Mucosa of descending colon (tissue), 3 donors: ENCODE results near the gene COL4A2. TPM values are rescaled to one million over a fixed set of nuclear protein-coding genes. Genes with fewer than 3 reads are reported as not detected.

Source experiments
- ATAC-seq: fragments of 200-7000 bp; cut with Tn5 transposase; one replicate; pipeline ENCODE4 v1.9.1; 2020; ENCODE audit warnings: mild to moderate bottlenecking, moderate library complexity
- DNase-seq, 3 donors: peaks; one replicate each; pipeline ENCODE4 v3.0.0-alpha.2; 2020
- H3K36me3 ChIP-seq: fragments of 200-600 bp; one replicate; pipeline ENCODE4 v1.8.0; 2021; ENCODE audit warnings: low read depth, mild to moderate bottlenecking
- H3K4me1 ChIP-seq: fragments of 200-600 bp; one replicate; pipeline ENCODE4 v1.8.0; 2021; ENCODE audit warnings: low read depth, mild to moderate bottlenecking
- H3K4me3 ChIP-seq: fragments of 200-600 bp; one replicate; pipeline ENCODE4 v1.8.0; 2021; ENCODE audit warnings: mild to moderate bottlenecking
- H3K9me3 ChIP-seq: fragments of 200-600 bp; one replicate; pipeline ENCODE4 v1.8.0; 2021; ENCODE audit warnings: mild to moderate bottlenecking
- intact Hi-C, 2 donors: fragments of 100-400 bp; cut with DNase I in 1 of 2; cut with micrococcal nuclease in 1 of 2; formaldehyde crosslinking; loops; one replicate each; pipeline versions ENCODE4 v1.11.0 to v1.11.1; 2022; cut with DNase I, micrococcal nuclease
- total RNA-seq, 3 donors: library from RNA; stranded (reverse); fragmentation: NEBNext Ultra II Directional in 2 of 3; extraction: Animal tissue kit (Norgen Biotek cat#: 25700) in 2 of 3; gene quantifications; one replicate each; pipeline versions ENCODE4 v1.2.1 to v1.2.4, GENCODE V29; 2021 to 2023
- TF ChIP-seq, protein P1 (sequence below): fragments of 200-600 bp; IDR thresholded peaks from one replicate; pipeline ENCODE4 v1.8.0; 2022; ENCODE audit warnings: antibody characterized with exemption, mild to moderate bottlenecking
- donor health status: DM: no; HTN: no; CAD: no; lungs with moderate emphysema.
- donor health status: DM: no; HTN: no; CAD: no.
- donor health status: DM: no; HTN: yes; CAD: no.

The COL4A2 gene
- total RNA-seq, 3 donors from 2014 or later: 33.5 to 389 (median 74.2) TPM

DNA sequence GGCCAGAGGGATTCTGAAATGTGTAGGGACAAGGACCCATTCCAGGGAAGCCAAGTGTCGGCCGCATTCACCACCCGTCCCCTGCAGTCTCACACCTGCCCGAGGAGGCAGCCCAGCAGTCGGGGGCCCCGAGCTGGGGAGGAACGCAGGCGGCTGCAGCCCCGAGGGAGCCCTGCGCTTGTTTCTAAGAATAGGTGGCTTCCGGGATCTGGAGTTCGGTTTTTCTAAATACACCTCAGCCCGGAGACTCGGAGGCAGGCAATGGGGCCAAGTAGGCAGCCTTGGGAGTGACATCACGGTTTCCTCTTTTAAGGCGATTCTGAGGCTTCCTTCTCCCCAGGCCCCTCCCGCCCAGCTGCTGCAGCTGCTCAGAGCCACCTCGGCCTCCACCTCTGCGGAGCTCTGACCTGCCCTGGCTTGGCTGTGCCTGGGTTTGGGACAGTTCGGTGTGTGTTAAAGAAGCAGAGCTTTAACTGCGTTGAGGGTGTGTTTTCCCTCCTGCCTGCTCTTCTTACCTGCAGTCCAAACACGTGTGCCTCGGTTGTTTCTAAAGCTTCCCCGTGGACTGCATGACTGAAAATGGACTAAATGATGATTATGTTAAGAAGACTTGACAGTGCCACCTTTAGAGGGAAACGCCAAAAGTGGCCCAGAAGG lies 80.5 kb downstream of the COL4A2 start:
- peak in 2 of 3 donors; percentile 29 to 55 for DNase-seq
- TF ChIP-seq, protein P1, sequence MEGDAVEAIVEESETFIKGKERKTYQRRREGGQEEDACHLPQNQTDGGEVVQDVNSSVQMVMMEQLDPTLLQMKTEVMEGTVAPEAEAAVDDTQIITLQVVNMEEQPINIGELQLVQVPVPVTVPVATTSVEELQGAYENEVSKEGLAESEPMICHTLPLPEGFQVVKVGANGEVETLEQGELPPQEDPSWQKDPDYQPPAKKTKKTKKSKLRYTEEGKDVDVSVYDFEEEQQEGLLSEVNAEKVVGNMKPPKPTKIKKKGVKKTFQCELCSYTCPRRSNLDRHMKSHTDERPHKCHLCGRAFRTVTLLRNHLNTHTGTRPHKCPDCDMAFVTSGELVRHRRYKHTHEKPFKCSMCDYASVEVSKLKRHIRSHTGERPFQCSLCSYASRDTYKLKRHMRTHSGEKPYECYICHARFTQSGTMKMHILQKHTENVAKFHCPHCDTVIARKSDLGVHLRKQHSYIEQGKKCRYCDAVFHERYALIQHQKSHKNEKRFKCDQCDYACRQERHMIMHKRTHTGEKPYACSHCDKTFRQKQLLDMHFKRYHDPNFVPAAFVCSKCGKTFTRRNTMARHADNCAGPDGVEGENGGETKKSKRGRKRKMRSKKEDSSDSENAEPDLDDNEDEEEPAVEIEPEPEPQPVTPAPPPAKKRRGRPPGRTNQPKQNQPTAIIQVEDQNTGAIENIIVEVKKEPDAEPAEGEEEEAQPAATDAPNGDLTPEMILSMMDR: no peak
- Histone ChIP-seq H3K9me3 (no peaks in the 10 kb centered on the region), H3K4me1 (no peaks in the 10 kb centered on the region), H3K36me3 (no peaks in the 10 kb centered on the region), H3K4me3 (no peak overlapping the region)
- peak; percentile 63 for ATAC-seq
- intact Hi-C loops: no loop called here

DNA sequence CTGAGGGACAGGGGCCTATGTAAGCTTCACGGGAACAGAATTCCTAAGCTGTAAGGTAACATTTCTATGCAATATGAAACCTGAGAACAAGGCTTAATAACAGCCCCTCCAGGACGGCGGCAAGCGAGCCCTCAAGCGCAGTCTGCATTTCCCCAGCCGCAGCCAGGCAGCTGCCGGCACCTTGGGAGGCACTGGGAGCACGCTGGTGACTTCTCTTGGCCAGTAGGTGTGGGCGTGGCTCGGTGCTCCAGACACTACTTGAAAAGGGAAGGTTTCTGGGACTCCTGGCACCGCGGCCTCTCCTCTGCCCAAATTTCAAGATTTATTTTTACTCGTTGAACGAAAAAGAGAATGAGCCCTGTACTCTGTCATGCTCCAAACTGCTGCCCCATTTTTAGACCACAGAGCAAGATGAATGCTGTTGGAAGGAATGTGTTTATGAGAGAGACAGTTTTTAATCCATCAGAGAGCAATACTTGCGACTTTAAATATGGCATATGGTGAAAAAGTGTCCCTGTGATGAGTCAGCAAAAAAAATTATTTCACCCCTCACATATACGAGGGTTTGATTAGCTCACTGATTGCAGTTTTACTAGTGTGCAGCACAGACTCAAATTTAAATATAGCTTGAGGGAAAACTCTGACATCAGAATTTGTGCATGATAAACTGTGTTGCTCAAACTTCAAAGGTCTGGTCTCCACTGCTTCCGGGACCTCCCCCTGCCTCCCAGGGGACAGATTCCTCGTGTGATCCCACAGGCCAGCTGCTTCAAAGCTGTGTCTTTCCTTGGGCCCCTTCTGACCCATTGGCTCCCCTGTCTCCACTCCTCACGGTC lies 81.2 kb downstream of the COL4A2 start:
- ATAC-seq (peak; percentile 51), DNase-seq (peak in 2 of 3 donors; percentile 25 to 34)
- Histone ChIP-seq H3K4me3 (no peak overlapping the region), H3K36me3 (no peaks in the 10 kb centered on the region), H3K4me1 (no peaks in the 10 kb centered on the region), H3K9me3 (no peaks in the 10 kb centered on the region)
- TF ChIP-seq, protein P1: no peak
- intact Hi-C loops: no loop called here

DNA sequence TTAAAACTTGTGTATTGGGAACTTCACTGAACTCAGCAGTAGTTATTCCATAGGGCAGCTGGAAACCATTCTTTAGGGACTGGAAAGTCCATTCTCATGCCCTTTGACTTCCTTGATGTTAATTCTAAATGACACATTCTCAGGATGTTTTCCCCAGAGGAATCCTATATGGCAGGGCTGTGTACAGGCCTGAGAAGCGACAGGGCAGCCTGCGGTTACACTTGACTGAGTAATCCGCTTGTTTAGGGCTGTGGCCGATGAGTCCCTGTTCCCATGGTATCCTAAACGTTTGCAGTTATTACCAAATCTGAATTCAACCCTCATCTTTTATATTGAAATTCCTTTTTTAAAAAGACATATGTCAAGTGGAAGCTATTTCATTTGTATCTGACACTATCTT lies 83.5 kb downstream of the COL4A2 start:
- DNase-seq: no peak
- Histone ChIP-seq H3K36me3 (no peaks in the 10 kb centered on the region), H3K4me1 (no peaks in the 10 kb centered on the region), H3K4me3 (no peak overlapping the region), H3K9me3 (no peaks in the 10 kb centered on the region)
- TF ChIP-seq, protein P1: no peak
- intact Hi-C loops: no loop called here
- peak; percentile 21 for ATAC-seq

DNA sequence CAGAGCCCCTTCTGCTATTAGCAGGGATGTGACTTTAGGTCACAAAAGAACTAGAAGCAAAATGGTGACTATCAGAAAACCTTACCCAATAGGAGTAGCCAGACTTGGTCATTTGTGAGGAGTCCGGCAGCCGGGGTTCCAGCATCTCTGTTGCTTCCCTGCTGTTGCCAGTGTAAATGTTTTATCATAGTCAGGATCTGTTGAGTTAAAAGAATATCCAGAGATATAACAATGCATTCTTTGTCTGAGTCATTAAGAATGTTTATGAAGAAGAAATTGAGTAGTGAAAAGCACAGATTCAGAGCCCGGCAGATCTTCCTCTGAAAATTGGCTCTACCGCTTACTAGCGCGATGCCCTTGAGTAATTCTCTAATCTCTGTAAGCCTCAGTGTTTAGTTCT lies 84.2 kb downstream of the COL4A2 start:
- H3K4me3 ChIP-seq: no peak overlapping the region
- TF ChIP-seq, protein P1: no peak
- intact Hi-C loops: no loop called here
- no peaks in the 10 kb centered on the region for H3K36me3 ChIP-seq
- ATAC-seq: no peak
- H3K9me3 ChIP-seq: no peaks in the 10 kb centered on the region
- DNase-seq: no peak
- H3K4me1 ChIP-seq: no peaks in the 10 kb centered on the region

DNA sequence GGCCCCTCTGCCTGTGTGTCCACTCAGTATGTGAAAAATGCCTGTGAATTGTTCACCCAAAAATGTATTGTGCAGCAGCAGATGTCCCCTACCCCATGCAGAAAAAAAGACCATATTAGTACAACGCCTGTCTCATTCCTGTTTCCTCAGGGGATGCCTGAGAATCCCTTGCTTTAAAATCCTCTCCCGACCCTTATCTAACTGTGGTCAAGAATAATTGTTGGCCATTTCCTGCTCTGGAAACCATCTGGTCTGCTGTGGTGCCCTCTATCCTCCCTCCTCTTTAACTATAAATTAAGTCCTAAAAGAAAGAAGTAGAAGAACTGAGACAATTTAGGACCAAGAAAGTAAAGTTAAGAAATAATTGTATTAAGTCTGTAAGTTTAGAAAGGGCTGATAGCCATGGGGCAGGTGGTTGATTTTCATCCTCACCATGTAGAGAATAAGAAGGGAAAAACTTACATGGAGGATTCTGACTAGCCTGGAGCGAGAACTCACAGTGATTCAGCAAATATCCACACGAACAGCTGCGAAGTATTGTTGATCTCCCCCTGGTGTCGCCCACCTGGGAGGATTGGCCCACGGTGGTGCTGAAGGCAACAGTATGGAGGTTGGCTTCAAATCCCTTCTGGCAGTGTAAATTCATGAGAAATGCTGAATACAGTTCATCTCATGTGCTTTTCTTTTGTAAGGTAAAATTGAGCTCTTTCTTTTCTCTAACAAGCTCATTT lies 85.6 kb downstream of the COL4A2 start:
- H3K4me1 ChIP-seq: no peaks in the 10 kb centered on the region
- ATAC-seq: no peak
- no peaks in the 10 kb centered on the region for H3K9me3 ChIP-seq
- no peaks in the 10 kb centered on the region for H3K36me3 ChIP-seq
- TF ChIP-seq, protein P1: no peak
- no peak overlapping the region for H3K4me3 ChIP-seq
- no peak for DNase-seq
- intact Hi-C loops: no loop called here
